Mucosa of rectum (tissue), 2 donors: ENCODE measurements around the gene CRY1.
A peak's percentile ranks its signal among the peaks of the same experiment; 100 is the strongest.

Experiments
- H3K27ac ChIP-seq, 2 donors: one replicate each; pipeline ENCODE4 v1.7.0; 2013; ENCODE audit warnings: inconsistent platforms in 2 of 2, low read depth in 2 of 2, low read length in 2 of 2
- H3K27me3 ChIP-seq, 2 donors: one replicate each; pipeline ENCODE4 v1.7.0; 2013; ENCODE audit warnings: low read length in 2 of 2; ENCODE audit not compliant: control insufficient read depth in 2 of 2, insufficient read depth in 2 of 2
- H3K36me3 ChIP-seq, 2 donors: one replicate each; pipeline ENCODE4 v1.7.0; 2013; ENCODE audit warnings: low read length in 2 of 2; ENCODE audit not compliant: control insufficient read depth in 2 of 2, insufficient read depth in 2 of 2
- H3K4me1 ChIP-seq, 2 donors: one replicate each; pipeline ENCODE4 v1.7.0; 2013; ENCODE audit warnings: low read length in 2 of 2, mild to moderate bottlenecking in 1 of 2; ENCODE audit not compliant: control insufficient read depth in 2 of 2, insufficient read depth in 2 of 2
- H3K4me3 ChIP-seq, 2 donors: one replicate each; pipeline ENCODE4 v1.7.0; 2013; ENCODE audit warnings: low read length in 2 of 2
- H3K9ac ChIP-seq, 2 donors: one replicate each; pipeline ENCODE4 v1.7.0; 2013; ENCODE audit warnings: low read length in 2 of 2, low read depth in 1 of 2, mild to moderate bottlenecking in 1 of 2
- H3K9me3 ChIP-seq, 2 donors: one replicate each; pipeline ENCODE4 v1.7.0; 2013; ENCODE audit warnings: low read length in 2 of 2; ENCODE audit not compliant: control insufficient read depth in 2 of 2
- donor health status: healthy.
- donor health status: Normal muscosa, but diverticular disease.

The CRY1 gene

GRCh38 chr12:106955377-106956047 lies 137.8 kb downstream of the CRY1 start, which contains the start of gene TMEM263:
TSS of gene TMEM263 (plus strand) at chr12:106955907. CDS start at chr12:106967117, 11,210 bp downstream.
- H3K36me3 ChIP-seq, result no peaks in the 10 kb centered on the region
- no peaks in the 10 kb centered on the region for H3K9me3 ChIP-seq
- H3K4me3 ChIP-seq, result peak within 1 kb of the TSS; percentile 95 to 98
- H3K27me3 ChIP-seq, result no peaks in the 10 kb centered on the region
- peak within 1 kb of the TSS; percentile 93 to 95 for H3K27ac ChIP-seq
- H3K4me1 ChIP-seq, result peaks cover 0 to 16% of the 10 kb centered on the region in 2 donors
- peak within 1 kb of the TSS; percentile 92 to 97 for H3K9ac ChIP-seq

DNA sequence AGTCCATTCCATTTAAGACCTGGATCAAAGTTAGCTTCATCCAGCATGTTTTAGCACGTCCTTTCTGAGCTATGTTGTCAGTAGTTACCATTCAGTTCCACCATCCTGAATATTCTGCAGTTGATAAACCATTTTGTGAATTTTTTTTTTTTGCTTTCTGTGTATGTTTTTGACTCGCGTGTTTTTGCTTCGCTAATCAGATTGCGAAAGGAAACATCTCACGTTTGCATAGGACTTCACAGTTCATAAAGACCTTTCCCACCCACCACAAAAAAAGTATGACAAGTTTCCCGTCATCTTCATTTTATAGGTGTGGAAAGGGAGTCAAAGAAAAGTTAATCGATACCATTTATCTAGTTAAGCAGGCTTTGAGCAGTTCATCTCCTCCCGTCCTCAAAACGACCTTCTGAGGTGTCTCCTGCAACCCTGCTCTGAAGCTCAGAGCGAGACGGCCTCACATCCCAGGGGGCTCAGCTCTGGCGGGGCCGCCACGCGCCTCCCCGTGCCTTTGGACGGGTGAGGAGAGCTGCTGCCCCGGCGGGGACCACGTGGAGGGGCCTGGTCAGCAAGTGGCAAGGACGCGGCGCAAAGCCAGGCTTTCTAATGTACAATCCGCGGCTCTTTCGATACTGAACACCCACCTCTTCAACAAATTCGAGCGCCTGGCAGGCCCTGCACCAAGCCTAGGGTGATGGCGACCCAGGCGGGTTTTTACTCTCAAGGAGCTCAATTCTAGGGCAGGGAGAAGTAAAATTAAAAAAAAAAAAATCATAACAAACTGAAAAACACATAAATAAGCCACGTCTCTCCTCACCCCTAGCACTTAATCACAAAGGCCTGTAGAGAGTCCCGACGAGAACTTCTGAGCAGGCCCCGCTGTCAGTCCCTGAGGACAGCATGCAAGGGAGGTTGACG lies 138.6 kb downstream of the CRY1 start:
- no peaks in the 10 kb centered on the region for H3K9me3 ChIP-seq

DNA sequence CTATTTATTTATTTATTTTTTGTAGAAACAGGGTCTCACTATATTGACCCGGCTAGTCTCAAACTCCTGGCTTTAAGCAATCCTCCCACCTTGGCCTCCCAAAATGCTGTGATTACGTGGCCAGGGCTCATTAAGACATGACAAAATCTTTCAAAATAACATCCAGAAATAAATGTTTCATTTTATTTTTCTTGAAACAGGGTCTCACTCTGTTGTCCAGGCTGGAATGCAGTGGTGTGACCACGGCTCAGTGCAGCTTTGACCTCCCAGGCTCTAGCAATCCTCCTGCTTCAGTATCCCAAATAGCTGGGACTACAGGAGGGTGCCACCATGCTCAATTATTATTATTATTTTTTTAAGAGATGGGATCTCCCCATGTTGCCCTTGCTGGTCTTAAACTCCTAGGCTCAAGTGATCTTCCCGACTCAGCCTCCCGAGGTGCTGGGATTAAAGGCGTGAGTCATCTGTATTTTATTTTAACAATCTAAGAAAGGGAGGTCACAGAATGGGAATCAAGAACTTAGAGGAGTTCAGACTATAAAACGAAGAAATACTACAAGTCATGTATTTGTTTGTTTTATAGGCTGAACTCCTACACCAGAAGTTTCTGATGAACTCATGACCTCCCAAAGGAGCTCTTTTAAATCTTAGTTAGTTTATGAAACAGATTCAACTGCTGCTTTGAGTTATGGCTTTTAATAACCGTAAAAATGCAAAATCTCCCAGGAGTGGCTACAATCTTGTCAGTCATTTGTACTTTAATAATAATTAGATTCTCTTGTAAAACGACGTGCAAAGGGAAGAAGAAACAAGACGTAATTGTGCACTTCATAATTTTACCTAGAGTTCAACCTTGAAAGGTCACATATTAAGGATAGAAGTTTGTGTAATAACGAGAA lies 139.7 kb downstream of the CRY1 start:
- no peaks in the 10 kb centered on the region for H3K36me3 ChIP-seq
- no peaks in the 10 kb centered on the region for H3K9me3 ChIP-seq
- no peaks in the 10 kb centered on the region for H3K27me3 ChIP-seq
- H3K27ac ChIP-seq, result peak overlapping the region in 1 of 2 donors; percentile 93
- H3K4me3 ChIP-seq, result no peak overlapping the region
- peaks cover 0 to 16% of the 10 kb centered on the region in 2 donors for H3K4me1 ChIP-seq
- no peak overlapping the region for H3K9ac ChIP-seq

More for the DNA sequence above, 138.6 kb downstream of the CRY1 start:
- Histone ChIP-seq H3K27ac (peak overlapping the region; percentile 93 to 95), H3K27me3 (no peaks in the 10 kb centered on the region), H3K9ac (peak overlapping the region; percentile 63 to 97), H3K4me1 (peaks cover 0 to 16% of the 10 kb centered on the region in 2 donors), H3K4me3 (peak overlapping the region; percentile 95 to 98), H3K36me3 (no peaks in the 10 kb centered on the region)

GRCh38 chr12:106950591-106950990 lies 142.8 kb downstream of the CRY1 start:
- Histone ChIP-seq H3K27ac (no peak overlapping the region), H3K4me3 (no peak overlapping the region), H3K4me1 (peaks cover 0 to 7% of the 10 kb centered on the region in 2 donors), H3K27me3 (peaks cover 0 to 2% of the 10 kb centered on the region in 2 donors), H3K36me3 (no peaks in the 10 kb centered on the region), H3K9ac (no peak overlapping the region), H3K9me3 (no peaks in the 10 kb centered on the region)

DNA sequence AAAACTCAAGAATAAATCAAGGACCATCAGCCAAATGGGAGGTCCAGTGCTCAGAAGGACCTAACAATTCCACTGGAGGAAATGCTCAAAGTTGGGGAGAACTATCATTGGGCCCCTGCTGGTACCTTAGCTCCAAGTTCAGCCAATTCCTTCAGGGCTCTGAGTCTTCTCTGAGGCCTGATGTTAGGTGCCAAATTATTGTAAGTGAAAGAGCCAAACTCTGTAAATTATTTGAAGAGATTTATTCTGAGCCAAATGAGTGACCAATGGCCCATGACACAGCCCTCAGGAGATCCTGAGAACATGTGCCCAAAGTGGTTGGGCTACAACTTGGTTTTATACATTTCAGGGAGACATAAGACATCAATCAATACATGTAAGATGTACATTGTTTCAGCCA lies 145.9 kb downstream of the CRY1 start:
- Histone ChIP-seq H3K4me1 (no peaks in the 10 kb centered on the region), H3K27me3 (peaks cover 0 to 2% of the 10 kb centered on the region in 2 donors), H3K4me3 (no peak overlapping the region), H3K9me3 (no peaks in the 10 kb centered on the region), H3K27ac (no peak overlapping the region), H3K9ac (no peak overlapping the region), H3K36me3 (no peaks in the 10 kb centered on the region)

DNA sequence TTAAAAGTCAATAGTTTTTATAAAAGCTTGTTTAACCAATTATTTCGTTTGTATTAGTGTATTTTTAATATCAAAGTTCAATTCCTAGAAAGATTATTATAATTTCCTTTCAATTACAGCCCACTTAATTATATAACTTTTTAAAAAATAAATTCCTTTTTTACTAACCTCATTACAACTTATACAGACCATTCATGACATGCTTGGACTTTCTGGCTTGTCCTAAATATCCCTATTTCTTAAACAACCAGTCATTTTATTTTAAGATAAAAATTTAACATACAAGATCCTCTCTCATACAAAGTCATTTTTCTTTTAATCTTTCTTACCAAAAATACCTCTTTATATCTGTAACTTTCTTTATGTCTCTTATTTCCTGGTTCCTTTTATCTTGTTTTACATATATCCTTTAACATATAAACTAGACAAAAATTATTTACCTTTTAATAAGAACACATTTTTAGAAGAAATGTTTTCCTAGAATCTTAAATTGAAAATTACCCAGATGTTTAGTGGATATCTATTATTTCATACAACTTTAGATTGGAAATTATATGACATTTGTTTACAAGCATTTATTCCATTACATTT lies 148.0 kb downstream of the CRY1 start:
- no peaks in the 10 kb centered on the region for H3K36me3 ChIP-seq
- H3K9me3 ChIP-seq, result no peaks in the 10 kb centered on the region
- H3K27ac ChIP-seq, result no peak overlapping the region
- H3K27me3 ChIP-seq, result peaks cover 0 to 2% of the 10 kb centered on the region in 2 donors
- no peak overlapping the region for H3K4me3 ChIP-seq
- no peaks in the 10 kb centered on the region for H3K4me1 ChIP-seq
- no peak overlapping the region for H3K9ac ChIP-seq

- Histone ChIP-seq H3K9me3 (no peaks in the 10 kb centered on the region), H3K36me3 (no peaks in the 10 kb centered on the region), H3K4me1 (no peaks in the 10 kb centered on the region), H3K4me3 (no peak overlapping the region), H3K27ac (no peak overlapping the region), H3K27me3 (peaks cover 0 to 2% of the 10 kb centered on the region in 2 donors), H3K9ac (no peak overlapping the region)
These were observed 150.6 kb downstream of the CRY1 start for GRCh38 chr12:106942775-106943174.

- no peak overlapping the region for H3K4me3 ChIP-seq
These were observed 151.7 kb downstream of the CRY1 start for GRCh38 chr12:106941481-106942156.

More at GRCh38 chr12:106941481-106942156, 151.7 kb downstream of the CRY1 start:
- Histone ChIP-seq H3K36me3 (no peaks in the 10 kb centered on the region), H3K9me3 (no peaks in the 10 kb centered on the region), H3K9ac (no peak overlapping the region), H3K27me3 (no peaks in the 10 kb centered on the region), H3K4me1 (no peaks in the 10 kb centered on the region), H3K27ac (no peak overlapping the region)
